ENCODE results near the gene RAB33A.

Gene RAB33A

GRCh38 chrX:130196466-130196865 lies 24.7 kb downstream of the RAB33A start:
- H3K4me3 ChIP-seq (replicated peaks; ENCODE audit: insufficient read depth, low read length), result no peak overlapping the region
- H3K27ac ChIP-seq (replicated peaks), result no peak overlapping the region
- H3K27me3 ChIP-seq (ENCODE audit: insufficient read depth, poor library complexity, severe bottlenecking), result no peaks in the 10 kb centered on the region
- TF ChIP-seq GABPA (IDR thresholded peaks at IDR 0.05; ENCODE audit: low read depth) (no peak), REST (IDR thresholded peaks at IDR 0.05; ENCODE audit: insufficient replicate concordance, low read depth) (no peak), SPI1 (IDR thresholded peaks at IDR 0.05; ENCODE audit: borderline replicate concordance, low read depth) (no peak), CTCF (IDR thresholded peaks at IDR 0.05; ENCODE audit: insufficient read depth, low read length) (no peak), POLR2AphosphoS5 (IDR thresholded peaks at IDR 0.05; ENCODE audit: low read depth) (no peak)
- DNase-seq (ENCODE audit: low read depth in 1 of 2, low spot score in 1 of 2), result no peak

- H3K27me3 ChIP-seq (ENCODE audit: insufficient read depth, poor library complexity, severe bottlenecking), result no peaks in the 10 kb centered on the region
- TF ChIP-seq SPI1 (IDR thresholded peaks at IDR 0.05; ENCODE audit: borderline replicate concordance, low read depth), result no peak
- TF ChIP-seq CTCF (IDR thresholded peaks at IDR 0.05; ENCODE audit: insufficient read depth, low read length), result no peak
- TF ChIP-seq GABPA (IDR thresholded peaks at IDR 0.05; ENCODE audit: low read depth), result no peak
- no peak for TF ChIP-seq REST (IDR thresholded peaks at IDR 0.05; ENCODE audit: insufficient replicate concordance, low read depth)
- no peak for TF ChIP-seq POLR2AphosphoS5 (IDR thresholded peaks at IDR 0.05; ENCODE audit: low read depth)
- H3K4me3 ChIP-seq (replicated peaks; ENCODE audit: insufficient read depth, low read length), result no peak overlapping the region
- DNase-seq (ENCODE audit: low read depth in 1 of 2, low spot score in 1 of 2), result no peak
- no peak overlapping the region for H3K27ac ChIP-seq (replicated peaks)
Measured at GRCh38 chrX:130197464-130197863, 25.7 kb downstream of the RAB33A start.

- no peak for DNase-seq (ENCODE audit: low read depth in 1 of 2, low spot score in 1 of 2)
- Histone ChIP-seq H3K27me3 (ENCODE audit: insufficient read depth, poor library complexity, severe bottlenecking) (no peaks in the 10 kb centered on the region), H3K4me3 (replicated peaks; ENCODE audit: insufficient read depth, low read length) (no peak overlapping the region), H3K27ac (replicated peaks) (no peak overlapping the region)
- TF ChIP-seq POLR2AphosphoS5 (IDR thresholded peaks at IDR 0.05; ENCODE audit: low read depth) (no peak), GABPA (IDR thresholded peaks at IDR 0.05; ENCODE audit: low read depth) (no peak), CTCF (IDR thresholded peaks at IDR 0.05; ENCODE audit: insufficient read depth, low read length) (no peak), REST (IDR thresholded peaks at IDR 0.05; ENCODE audit: insufficient replicate concordance, low read depth) (no peak), SPI1 (IDR thresholded peaks at IDR 0.05; ENCODE audit: borderline replicate concordance, low read depth) (no peak)
Measured at GRCh38 chrX:130204647-130205046, 32.9 kb downstream of the RAB33A start.

Measured in HL-60 (cell line).